Mononuclear cell (primary cell): ENCODE data around the gene DNAJB1. TPM values are rescaled to one million over a fixed set of nuclear protein-coding genes. Genes with fewer than 3 reads are reported as not detected.

Source experiments
- H3K27me3 ChIP-seq: 2 replicates; pipeline ENCODE4 v1.6.0; 2011; ENCODE audit warnings: low read length, control low read depth; ENCODE audit not compliant: insufficient read depth
- H3K4me1 ChIP-seq: 2 replicates; pipeline ENCODE4 v1.5.1; 2011; ENCODE audit warnings: mild to moderate bottlenecking, low read length, control low read depth; ENCODE audit not compliant: insufficient read depth
- H3K4me3 ChIP-seq: 2 replicates; pipeline ENCODE4 v1.5.1; 2011; ENCODE audit warnings: mild to moderate bottlenecking, low read length, moderate library complexity
- H3K9me3 ChIP-seq: 2 replicates; pipeline ENCODE4 v1.5.1; 2011; ENCODE audit warnings: low read depth, mild to moderate bottlenecking, control low read depth, low read length
- total RNA-seq: library from RNA; depleted of rRNA; stranded (reverse); fragments of >200 nt; gene quantifications from one replicate; pipeline ENCODE4 v1.2.3, GENCODE V29; 2012

The DNAJB1 gene
- total RNA-seq, 1 donor, result 265 TPM

DNA sequence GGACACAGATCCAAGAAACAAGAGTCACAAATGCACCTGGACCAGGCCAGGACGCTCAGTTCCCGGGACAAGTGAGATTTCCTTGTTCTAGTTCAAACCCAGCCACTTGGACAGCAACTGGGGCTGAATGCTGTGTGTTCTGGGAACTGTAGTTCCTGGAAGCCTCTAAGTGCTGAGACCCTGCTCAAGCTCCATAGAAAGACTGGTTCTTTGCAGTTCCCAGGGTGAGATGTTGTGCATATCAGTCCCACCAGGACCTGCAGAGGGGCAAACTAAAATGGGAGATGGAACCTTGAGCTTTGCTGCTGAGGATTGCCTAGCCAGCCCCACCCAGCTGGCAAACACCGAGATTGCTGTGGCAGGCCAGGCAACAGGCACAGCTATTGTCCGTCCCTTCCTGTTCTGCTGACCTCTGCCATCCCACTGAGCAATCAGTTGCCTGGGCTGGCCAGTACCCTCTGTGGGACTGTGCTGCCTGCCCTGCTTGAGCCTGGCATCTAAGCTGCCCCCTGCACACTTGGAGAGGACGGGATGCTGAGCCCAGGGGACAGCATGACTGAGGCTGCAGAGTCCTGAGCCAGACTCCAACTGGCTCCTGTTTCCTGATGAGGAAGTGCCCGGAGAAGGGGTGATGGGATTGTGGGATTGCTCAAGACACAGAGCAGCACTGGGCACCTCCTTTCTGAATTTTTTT, 20.8 kb downstream of the DNAJB1 start:
- Histone ChIP-seq H3K9me3 (no peaks in the 10 kb centered on the region), H3K27me3 (no peaks in the 10 kb centered on the region), H3K4me3 (no peak overlapping the region), H3K4me1 (peaks cover 24% of the 10 kb centered on the region)

- Histone ChIP-seq H3K9me3 (no peaks in the 10 kb centered on the region), H3K27me3 (no peaks in the 10 kb centered on the region), H3K4me3 (no peak overlapping the region), H3K4me1 (peaks cover 24% of the 10 kb centered on the region)
Observed at GRCh38 chr19:14496834-14497227, 21.4 kb downstream of the DNAJB1 start.

GRCh38 chr19:14496029-14496833, 22.0 kb downstream of the DNAJB1 start, which contains the start of gene GIPC1:
GIPC1 (minus strand) TSS chr19:14496127; CDS start chr19:14482976, 13,151 bp downstream.
- Histone ChIP-seq H3K4me3 (peak within 1 kb of the TSS; percentile 45), H3K27me3 (no peaks in the 10 kb centered on the region), H3K9me3 (no peaks in the 10 kb centered on the region), H3K4me1 (peaks cover 24% of the 10 kb centered on the region)

DNA sequence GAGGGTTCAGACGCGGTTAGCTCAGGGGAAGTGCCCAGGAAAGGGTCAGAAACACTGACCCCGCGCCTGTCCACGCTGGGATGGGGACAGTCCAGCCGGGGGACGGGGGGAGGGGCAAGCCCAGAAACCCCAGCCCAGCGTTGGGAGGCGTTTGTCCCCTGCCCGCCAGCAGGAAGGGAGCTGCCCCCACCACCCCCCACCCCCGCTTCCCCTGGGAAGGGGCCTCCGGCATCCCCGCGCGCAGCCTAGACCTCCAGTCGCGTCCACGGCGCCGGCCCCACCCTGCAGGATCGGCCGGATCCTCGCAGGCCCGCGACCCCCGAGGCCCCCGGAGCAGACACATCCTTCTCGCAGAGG, 22.5 kb downstream of the DNAJB1 start:
- Histone ChIP-seq H3K4me1 (peaks cover 24% of the 10 kb centered on the region), H3K27me3 (no peaks in the 10 kb centered on the region), H3K4me3 (peak overlapping the region; percentile 6), H3K9me3 (no peaks in the 10 kb centered on the region)

GRCh38 chr19:14494910-14495671, 23.1 kb downstream of the DNAJB1 start:
- Histone ChIP-seq H3K4me1 (peaks cover 24% of the 10 kb centered on the region), H3K27me3 (no peaks in the 10 kb centered on the region), H3K4me3 (peak overlapping the region; percentile 6), H3K9me3 (no peaks in the 10 kb centered on the region)

- Histone ChIP-seq H3K9me3 (no peaks in the 10 kb centered on the region), H3K4me1 (peaks cover 24% of the 10 kb centered on the region), H3K4me3 (no peak overlapping the region), H3K27me3 (no peaks in the 10 kb centered on the region)
Observed at GRCh38 chr19:14494411-14494810, 23.8 kb downstream of the DNAJB1 start.

DNA sequence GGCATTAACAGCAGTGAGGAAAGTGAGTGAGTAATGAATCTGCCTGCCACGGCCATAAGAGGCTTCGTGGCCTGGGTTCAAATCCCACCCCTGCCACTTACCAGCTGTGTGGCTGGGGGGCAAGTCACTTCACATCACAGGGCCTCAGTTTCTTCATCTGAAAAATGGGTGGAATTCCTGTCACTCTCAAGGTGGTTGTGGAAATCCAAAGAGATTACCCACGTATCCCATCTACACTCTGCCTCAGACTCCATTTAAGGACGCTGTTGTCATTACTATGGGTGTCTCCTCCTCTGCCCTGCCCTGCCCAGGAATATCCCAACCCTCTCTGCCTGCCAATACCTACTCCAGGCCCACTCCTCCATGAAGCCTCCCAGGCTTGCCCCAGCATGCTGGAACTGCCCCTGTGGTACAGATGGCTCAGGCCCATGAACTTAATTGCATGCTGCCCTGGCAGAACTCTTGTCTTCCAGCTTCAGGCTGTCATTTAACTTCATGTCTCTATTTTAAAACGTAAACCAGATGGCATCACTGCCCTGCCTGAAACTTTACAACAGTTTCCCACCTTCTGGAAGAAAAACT, 25.4 kb downstream of the DNAJB1 start:
- Histone ChIP-seq H3K9me3 (no peaks in the 10 kb centered on the region), H3K4me1 (peaks cover 24% of the 10 kb centered on the region), H3K27me3 (no peaks in the 10 kb centered on the region), H3K4me3 (no peak overlapping the region)

DNA sequence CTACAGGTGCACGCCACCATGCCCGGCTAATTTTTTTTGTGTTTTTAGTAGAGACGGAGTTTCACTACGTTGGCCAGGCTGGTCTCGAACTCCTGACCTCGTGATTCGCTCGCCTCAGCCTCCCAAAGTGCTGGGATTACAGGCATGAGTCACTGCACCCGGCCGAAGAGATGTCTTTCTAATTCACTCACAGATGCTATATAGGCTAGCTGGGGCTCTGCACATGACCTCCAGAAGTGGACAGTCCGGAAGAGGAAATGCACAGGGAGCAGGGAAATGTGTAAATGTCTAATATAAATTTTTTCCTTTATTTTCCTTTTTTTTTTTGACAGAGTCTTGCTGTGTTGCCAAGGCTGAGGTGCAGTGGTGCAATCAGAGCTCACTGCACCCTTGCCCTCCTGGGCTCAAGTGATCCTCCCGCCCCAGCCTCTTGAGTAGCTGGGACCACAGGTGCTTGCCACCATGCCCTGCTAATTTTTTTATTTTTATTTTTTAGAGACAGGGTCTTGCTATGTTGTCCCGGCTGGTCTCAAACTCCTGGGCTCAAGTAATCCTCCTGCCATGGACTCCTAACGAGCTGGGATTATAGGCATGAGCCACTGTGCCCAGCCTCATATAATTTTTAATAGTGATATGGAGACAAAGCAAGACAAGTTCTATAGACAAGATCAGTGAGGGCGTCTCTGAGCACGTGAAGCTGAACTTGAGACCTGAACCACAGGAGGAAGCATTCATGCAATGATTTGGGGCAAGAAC, 30.6 kb downstream of the DNAJB1 start:
- H3K4me1 ChIP-seq, result no peaks in the 10 kb centered on the region
- H3K27me3 ChIP-seq, result no peaks in the 10 kb centered on the region
- H3K9me3 ChIP-seq, result no peaks in the 10 kb centered on the region
- H3K4me3 ChIP-seq, result no peak overlapping the region

DNA sequence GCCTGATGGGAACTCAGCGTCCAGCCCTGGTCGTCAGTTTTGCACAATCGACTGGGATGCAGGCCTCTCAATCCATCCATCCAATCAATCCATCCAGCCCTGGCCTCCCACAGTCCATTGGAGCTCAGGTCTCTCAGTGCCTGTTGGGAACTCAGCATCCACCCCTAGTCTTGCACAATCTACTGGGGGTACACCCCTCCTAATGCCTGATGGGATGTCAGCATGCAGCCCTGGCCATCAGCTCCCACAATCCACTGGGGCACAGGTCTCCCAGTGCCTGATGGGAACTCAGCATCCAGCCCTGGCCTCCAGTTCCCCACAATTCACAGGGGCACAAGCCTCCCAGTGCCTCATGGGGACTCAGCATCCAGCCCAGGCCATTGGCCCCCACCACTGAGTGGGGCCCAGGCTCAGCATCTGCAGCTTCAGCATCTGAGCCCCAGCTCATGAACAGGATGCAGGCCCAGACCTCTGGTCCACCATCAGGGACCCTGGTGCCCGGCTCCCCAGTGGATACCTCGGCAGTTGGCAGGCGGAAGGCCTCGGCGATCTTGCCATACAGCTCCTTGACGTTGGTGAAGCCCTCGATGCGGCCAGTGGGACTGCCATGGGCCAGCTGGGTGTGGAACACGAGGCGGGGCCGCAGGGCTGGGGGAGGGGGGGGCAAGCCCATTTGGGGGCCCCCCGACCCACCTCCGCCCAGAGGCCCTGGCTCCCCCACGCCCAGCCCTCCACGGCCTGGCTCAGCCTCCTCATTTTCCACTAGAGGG, 35.8 kb downstream of the DNAJB1 start:
- H3K4me1 ChIP-seq, result peaks cover 7% of the 10 kb centered on the region
- H3K9me3 ChIP-seq, result no peaks in the 10 kb centered on the region
- H3K27me3 ChIP-seq, result no peaks in the 10 kb centered on the region
- H3K4me3 ChIP-seq, result no peak overlapping the region

- H3K27me3 ChIP-seq, result no peaks in the 10 kb centered on the region
- no peaks in the 10 kb centered on the region for H3K9me3 ChIP-seq
- no peak overlapping the region for H3K4me3 ChIP-seq
- peaks cover 20% of the 10 kb centered on the region for H3K4me1 ChIP-seq
Observed at GRCh38 chr19:14480700-14481079, 37.5 kb downstream of the DNAJB1 start.

DNA sequence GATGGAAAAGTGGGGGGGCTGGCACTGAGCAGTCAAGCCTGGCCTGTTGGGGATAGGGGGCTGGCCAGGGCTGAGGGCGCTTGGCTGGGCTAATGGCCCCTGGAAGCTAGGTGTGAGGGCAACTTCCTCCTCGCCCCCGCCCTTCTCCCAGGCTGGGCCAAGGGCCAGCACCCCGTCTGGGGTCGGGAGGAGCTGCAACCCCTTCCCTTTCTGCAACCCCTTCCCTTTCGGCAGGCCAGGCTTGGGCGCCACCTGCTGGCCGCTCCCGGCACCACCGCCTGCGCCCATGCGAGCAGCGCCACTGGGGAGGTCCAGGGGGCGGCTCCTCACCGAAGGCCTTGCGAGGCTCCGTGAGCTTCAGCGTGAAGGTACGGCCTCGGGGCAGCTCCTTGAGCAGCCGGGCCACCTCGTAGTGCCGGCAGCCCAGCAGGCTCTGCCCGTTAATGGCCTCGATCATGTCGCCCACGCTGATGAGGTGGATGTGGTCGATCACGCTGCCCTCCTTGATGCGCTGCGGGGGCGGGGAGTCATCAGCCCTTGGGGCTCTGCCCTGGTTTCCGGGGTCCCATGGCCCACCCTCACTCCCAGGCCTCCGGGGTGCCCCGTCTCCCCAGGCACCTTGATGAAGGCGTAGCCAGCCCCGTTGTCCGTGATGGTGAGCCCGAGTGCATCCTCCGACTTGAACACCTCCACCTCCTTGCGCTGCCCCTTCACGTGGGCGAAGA, 38.1 kb downstream of the DNAJB1 start:
- peaks cover under 1% of the 10 kb centered on the region for H3K27me3 ChIP-seq
- H3K4me3 ChIP-seq, result no peak overlapping the region
- no peaks in the 10 kb centered on the region for H3K9me3 ChIP-seq
- peaks cover 25% of the 10 kb centered on the region for H3K4me1 ChIP-seq

GRCh38 chr19:14479309-14479974, 38.8 kb downstream of the DNAJB1 start:
- H3K9me3 ChIP-seq, result no peaks in the 10 kb centered on the region
- H3K27me3 ChIP-seq, result peaks cover 7% of the 10 kb centered on the region
- H3K4me3 ChIP-seq, result no peak overlapping the region
- H3K4me1 ChIP-seq, result peaks cover 30% of the 10 kb centered on the region

GRCh38 chr19:14478113-14478545, 40.1 kb downstream of the DNAJB1 start:
- no peaks in the 10 kb centered on the region for H3K9me3 ChIP-seq
- H3K27me3 ChIP-seq, result peaks cover 15% of the 10 kb centered on the region
- H3K4me3 ChIP-seq, result no peak overlapping the region
- H3K4me1 ChIP-seq, result peaks cover 40% of the 10 kb centered on the region
